Smooth muscle cell (in vitro differentiated cells): ENCODE data around the gene TRMT6. TPM values are rescaled to one million over a fixed set of nuclear protein-coding genes. Genes with fewer than 3 reads are reported as not detected.

Source experiments
- DNase-seq: peaks from one replicate; lab custom pipeline; 2025; ENCODE audit not compliant: unreplicated experiment; lab: John Stamatoyannopoulos, UW
- H2AFZ ChIP-seq: fragments of 200-600 bp; sonication (generic); 2 replicates; pipeline ENCODE4 v1.6.0; 2016; ENCODE audit warnings: antibody characterized with exemption, low read depth, mild to moderate bottlenecking
- H3F3A ChIP-seq: fragments of 200-600 bp; sonication (generic); 2 replicates; pipeline ENCODE4 v1.6.0; 2017; ENCODE audit warnings: antibody characterized with exemption, low read depth
- H3K27ac ChIP-seq: fragments of 200-600 bp; sonication (generic); 2 replicates; pipeline ENCODE4 v1.5.1; 2016; ENCODE audit warnings: low read depth, mild to moderate bottlenecking
- H3K27me3 ChIP-seq: fragments of 200-600 bp; sonication (generic); 2 replicates; pipeline ENCODE4 v1.6.1; 2016; ENCODE audit warnings: low read depth, mild to moderate bottlenecking
- H3K36me3 ChIP-seq: fragments of 200-600 bp; sonication (generic); 2 replicates; pipeline ENCODE4 v1.5.1; 2016; ENCODE audit warnings: low read depth
- H3K4me1 ChIP-seq: fragments of 200-600 bp; sonication (generic); 2 replicates; pipeline ENCODE4 v1.5.1; 2016; ENCODE audit warnings: low read depth
- H3K4me2 ChIP-seq: fragments of 200-600 bp; sonication (generic); 2 replicates; pipeline ENCODE4 v1.6.0; 2016; ENCODE audit warnings: mild to moderate bottlenecking
- H3K4me3 ChIP-seq: fragments of 200-600 bp; sonication (generic); 2 replicates; pipeline ENCODE4 v1.5.1; 2016; ENCODE audit warnings: mild to moderate bottlenecking
- H3K79me2 ChIP-seq: fragments of 200-600 bp; sonication (generic); 2 replicates; pipeline ENCODE4 v1.6.0; 2016; ENCODE audit warnings: low read depth, mild to moderate bottlenecking
- H3K9ac ChIP-seq: fragments of 200-600 bp; sonication (generic); 2 replicates; pipeline ENCODE4 v1.6.0; 2016; ENCODE audit warnings: low read depth
- H3K9me3 ChIP-seq: fragments of 200-600 bp; sonication (generic); replicated peaks from 2 replicates; pipeline ENCODE4 v1.5.1; 2016; ENCODE audit warnings: low read depth
- H4K20me1 ChIP-seq: fragments of 200-600 bp; sonication (generic); 2 replicates; pipeline ENCODE4 v1.6.0; 2016; ENCODE audit warnings: low read depth
- CTCF ChIP-seq: fragments of 200-600 bp; sonication (generic); IDR thresholded peaks from 2 replicates; pipeline ENCODE4 v1.5.1; 2017; ENCODE audit warnings: borderline replicate concordance, mild to moderate bottlenecking, antibody characterized with exemption; ENCODE audit not compliant: insufficient read depth, poor library complexity, severe bottlenecking
- WGBS: methylation state at CpG from one replicate; pipeline ENCODE4 v1.1.7; 2016; ENCODE audit warnings: low lambda C conversion rate; 5-methylcytosine and 5-hydroxymethylcytosine counted together
- polyA plus RNA-seq: library from polyadenylated mRNA; unstranded; fragments of >200 nt; fragmentation: Nextera tagmentation; extraction: Ambion mirVana; gene quantifications from 2 replicates; pipeline ENCODE4 v1.2.1, GENCODE V29; 2016
- total RNA-seq: library from RNA; depleted of rRNA; stranded (reverse); fragments of >200 nt; gene quantifications from 2 replicates; pipeline ENCODE4 v1.2.3, GENCODE V29; 2014

TRMT6 gene
- total and polyA plus RNA-seq, 2 experiments from 2014 or later: 6.0 to 6.3 TPM

GRCh38 chr20:5893621-5894020, 56.7 kb downstream of the TRMT6 start:
- WGBS: 87% methylated on average over 2 of the region's 2 CpGs
- no peaks in the 10 kb centered on the region for H3K9me3 ChIP-seq
- no peak overlapping the region for H3K4me2 ChIP-seq
- no peak overlapping the region for H3K9ac ChIP-seq
- no peak overlapping the region for H3K27ac ChIP-seq
- H3K4me3 ChIP-seq: no peak overlapping the region
- H3F3A ChIP-seq: no peaks in the 10 kb centered on the region
- TF ChIP-seq CTCF: no peak
- no peak for DNase-seq
- H2AFZ ChIP-seq: no peak overlapping the region
- H3K36me3 ChIP-seq: no peaks in the 10 kb centered on the region
- no peaks in the 10 kb centered on the region for H4K20me1 ChIP-seq
- H3K79me2 ChIP-seq: no peaks in the 10 kb centered on the region
- H3K27me3 ChIP-seq: peaks cover 6% of the 10 kb centered on the region
- no peaks in the 10 kb centered on the region for H3K4me1 ChIP-seq

GRCh38 chr20:5893052-5893451, 57.3 kb downstream of the TRMT6 start:
- H3K79me2 ChIP-seq: no peaks in the 10 kb centered on the region
- 68% methylated on average over 3 of the region's 3 CpGs for WGBS
- no peaks in the 10 kb centered on the region for H3K9me3 ChIP-seq
- H3K36me3 ChIP-seq: no peaks in the 10 kb centered on the region
- DNase-seq: no peak
- no peaks in the 10 kb centered on the region for H3K4me1 ChIP-seq
- H3F3A ChIP-seq: no peaks in the 10 kb centered on the region
- H3K27me3 ChIP-seq: peaks cover 6% of the 10 kb centered on the region
- H3K9ac ChIP-seq: no peak overlapping the region
- H3K4me3 ChIP-seq: no peak overlapping the region
- H4K20me1 ChIP-seq: no peaks in the 10 kb centered on the region
- H3K27ac ChIP-seq: no peak overlapping the region
- H3K4me2 ChIP-seq: no peak overlapping the region
- no peak overlapping the region for H2AFZ ChIP-seq
- no peak for TF ChIP-seq CTCF

- H3K27me3 ChIP-seq: peaks cover 5% of the 10 kb centered on the region
- H3K79me2 ChIP-seq: no peaks in the 10 kb centered on the region
- no peak overlapping the region for H3K9ac ChIP-seq
- no peak overlapping the region for H3K4me2 ChIP-seq
- no peaks in the 10 kb centered on the region for H4K20me1 ChIP-seq
- 85% methylated on average over 10 of the region's 10 CpGs for WGBS
- no peak overlapping the region for H3K27ac ChIP-seq
- no peaks in the 10 kb centered on the region for H3F3A ChIP-seq
- no peak for DNase-seq
- H3K4me1 ChIP-seq: no peaks in the 10 kb centered on the region
- H3K36me3 ChIP-seq: no peaks in the 10 kb centered on the region
- TF ChIP-seq CTCF: no peak
- H3K9me3 ChIP-seq: no peaks in the 10 kb centered on the region
- no peak overlapping the region for H2AFZ ChIP-seq
- no peak overlapping the region for H3K4me3 ChIP-seq
Observed at GRCh38 chr20:5890773-5891441, 59.4 kb downstream of the TRMT6 start.

GRCh38 chr20:5888041-5888440, 62.3 kb downstream of the TRMT6 start:
- H4K20me1 ChIP-seq: no peaks in the 10 kb centered on the region
- TF ChIP-seq CTCF: no peak
- H3F3A ChIP-seq: no peaks in the 10 kb centered on the region
- peaks cover 5% of the 10 kb centered on the region for H3K27me3 ChIP-seq
- no peak overlapping the region for H3K27ac ChIP-seq
- H3K4me3 ChIP-seq: no peak overlapping the region
- 79% methylated on average over 1 of the region's 1 CpG for WGBS
- no peak overlapping the region for H3K4me2 ChIP-seq
- H3K9me3 ChIP-seq: no peaks in the 10 kb centered on the region
- no peaks in the 10 kb centered on the region for H3K4me1 ChIP-seq
- no peak overlapping the region for H3K9ac ChIP-seq
- no peak overlapping the region for H2AFZ ChIP-seq
- H3K36me3 ChIP-seq: no peaks in the 10 kb centered on the region
- DNase-seq: no peak
- H3K79me2 ChIP-seq: no peaks in the 10 kb centered on the region
